Upper lobe of left lung (tissue), 6 donors: ENCODE results near the gene PRR5L. TPM values are rescaled to one million over a fixed set of nuclear protein-coding genes. Genes with fewer than 3 reads are reported as not detected.
"Not testable (repeated sequence)": the region's sequence is repeated elsewhere in the genome, so short reads cannot be mapped to it uniquely, and the experiment has no call there.

Source experiments
- ATAC-seq, 2 donors: fragments of 200-7000 bp; cut with Tn5 transposase; one replicate each; pipeline ENCODE4 v1.9.1; 2022; ENCODE audit warnings: mild to moderate bottlenecking in 2 of 2, moderate library complexity in 2 of 2; ENCODE audit not compliant: low FRiP score in 2 of 2
- DNase-seq, 2 donors: peaks; one replicate each; pipeline ENCODE4 v3.0.0-alpha.2; 2019 to 2020
- H3K27ac ChIP-seq, 4 donors: fragments of 200-600 bp; sonication (generic); one replicate each; pipeline ENCODE4 v1.5.1; 2016 to 2019
- H3K27me3 ChIP-seq, 4 donors: fragments of 200-600 bp; sonication (generic); one replicate each; pipeline ENCODE4 v1.5.1; 2017 to 2019
- H3K36me3 ChIP-seq, 4 donors: fragments of 200-600 bp; sonication (generic); one replicate each; pipeline ENCODE4 v1.5.1; 2016 to 2019
- H3K4me1 ChIP-seq, 4 donors: fragments of 200-600 bp; sonication (generic); one replicate each; pipeline ENCODE4 v1.5.1; 2018 to 2019
- H3K4me3 ChIP-seq, 4 donors: fragments of 200-600 bp; sonication (generic); one replicate each; pipeline ENCODE4 v1.5.1; 2017 to 2019; ENCODE audit warnings: mild to moderate bottlenecking in 2 of 4, moderate library complexity in 1 of 4
- H3K9me3 ChIP-seq, 4 donors: fragments of 200-600 bp; sonication (generic); one replicate each; pipeline ENCODE4 v1.5.1; 2018 to 2019
- EP300 ChIP-seq, 4 donors: sonication (generic); formaldehyde crosslinking; IDR thresholded peaks; one replicate each; pipeline ENCODE4 v1.5.1; 2017; ENCODE audit warnings: antibody characterized with exemption in 4 of 4, control low read depth in 2 of 4
- POLR2A ChIP-seq, 4 donors: fragments of 450-650 bp; IDR thresholded peaks; one replicate each; pipeline ENCODE4 v1.5.1; 2016 to 2017; ENCODE audit warnings: antibody characterized with exemption in 4 of 4, mild to moderate bottlenecking in 2 of 4
- POLR2AphosphoS5 ChIP-seq, 2 donors: sonication (generic); formaldehyde crosslinking; IDR thresholded peaks; one replicate each; pipeline ENCODE4 v1.5.1; 2017; ENCODE audit warnings: antibody characterized with exemption in 2 of 2
- WGBS, 2 donors: methylation state at CpG; one replicate each; pipeline ENCODE4 v1.1.5; 2017 to 2018; 5-methylcytosine and 5-hydroxymethylcytosine counted together
- total RNA-seq, 6 donors: library from RNA; depleted of rRNA in 4 of 6; stranded (reverse); fragments of >200 nt in 4 of 6; gene quantifications; one replicate each; pipeline versions ENCODE4 v1.1.0 to v1.2.1, GENCODE V29; 2016 to 2021
- TF ChIP-seq, protein P1 (sequence below), 6 experiments: fragments of 450-650 bp in 4 of 6; fragments of 200-600 bp in 2 of 6; sonication (generic) in 2 of 6; IDR thresholded peaks; one replicate each; pipeline ENCODE4 v1.5.1; 2016 to 2019; ENCODE audit warnings: antibody characterized with exemption in 6 of 6
- donor health status: DM: no; HTN: no; CAD: no; lungs with moderate emphysema.
- donor health status: DM: no; HTN: yes; CAD: no; lungs with severe emphysema.

The PRR5L gene
- total RNA-seq, 6 donors from 2014 or later: 18.9 to 40.5 (median 27.6) TPM

DNA sequence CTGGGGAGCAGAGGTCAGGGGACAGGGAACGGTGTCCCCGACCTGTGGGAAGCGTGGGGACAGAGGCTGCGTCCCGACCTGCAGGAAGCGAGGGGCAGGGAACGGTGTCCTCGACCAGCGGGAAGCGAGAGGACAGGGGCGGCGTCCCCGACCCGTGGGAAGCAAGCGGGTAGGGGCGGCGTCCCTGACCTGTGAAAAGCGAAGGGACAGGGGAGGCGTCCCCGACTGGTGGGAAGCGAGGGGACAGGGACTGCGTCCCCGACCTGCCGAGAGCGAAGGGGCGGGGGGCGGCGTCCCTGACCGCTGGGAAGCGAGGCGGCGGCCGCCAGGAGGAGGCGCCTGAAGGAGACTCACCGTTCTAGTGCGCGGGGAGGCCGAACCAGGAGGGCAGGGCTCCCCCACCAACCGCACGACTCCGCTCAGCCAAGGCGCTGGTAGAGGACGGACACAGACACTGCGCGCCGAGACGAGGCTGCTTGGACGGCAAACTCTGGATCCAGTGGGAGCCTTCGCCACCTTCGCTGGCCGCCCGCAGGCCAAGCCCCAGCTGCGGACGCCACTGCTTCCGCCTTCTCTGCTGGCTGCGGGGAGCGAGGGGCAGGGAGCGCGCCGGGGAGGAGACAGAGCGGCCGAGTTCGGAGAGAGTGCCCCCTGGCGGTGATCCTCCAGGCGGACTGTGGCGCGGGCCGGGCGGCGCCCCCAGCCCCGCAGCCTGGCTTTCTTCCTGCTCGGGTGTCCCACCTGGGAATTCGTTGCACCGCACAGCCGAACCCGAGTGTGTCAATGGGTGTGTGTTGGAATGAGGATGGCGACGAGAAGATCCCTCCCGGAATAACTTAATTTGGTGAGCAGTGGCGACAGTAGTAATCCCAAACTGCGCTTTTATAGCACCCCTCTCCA lies 213.9 kb downstream of the PRR5L start, which contains the start of gene TRAF6:
TSS of gene TRAF6 (minus strand) at position 579 of the 900 bp plus-strand sequence. CDS start 8,757 bp downstream, outside the sequence.
- Histone ChIP-seq H3K27me3 (no peaks in the 10 kb centered on the region), H3K27ac (peak within 1 kb of the TSS; percentile 91 to 97 (median 94)), H3K9me3 (peaks cover 0 to 4% (median 1%) of the 10 kb centered on the region in 4 donors), H3K4me1 (peaks cover 8 to 32% (median 11%) of the 10 kb centered on the region in 4 donors), H3K36me3 (no peaks in the 10 kb centered on the region), H3K4me3 (peak within 1 kb of the TSS; percentile 84 to 95 (median 92))
- DNase-seq (peak; percentile 92 to 96), ATAC-seq (peak; percentile 98)
- TF ChIP-seq, protein P1, sequence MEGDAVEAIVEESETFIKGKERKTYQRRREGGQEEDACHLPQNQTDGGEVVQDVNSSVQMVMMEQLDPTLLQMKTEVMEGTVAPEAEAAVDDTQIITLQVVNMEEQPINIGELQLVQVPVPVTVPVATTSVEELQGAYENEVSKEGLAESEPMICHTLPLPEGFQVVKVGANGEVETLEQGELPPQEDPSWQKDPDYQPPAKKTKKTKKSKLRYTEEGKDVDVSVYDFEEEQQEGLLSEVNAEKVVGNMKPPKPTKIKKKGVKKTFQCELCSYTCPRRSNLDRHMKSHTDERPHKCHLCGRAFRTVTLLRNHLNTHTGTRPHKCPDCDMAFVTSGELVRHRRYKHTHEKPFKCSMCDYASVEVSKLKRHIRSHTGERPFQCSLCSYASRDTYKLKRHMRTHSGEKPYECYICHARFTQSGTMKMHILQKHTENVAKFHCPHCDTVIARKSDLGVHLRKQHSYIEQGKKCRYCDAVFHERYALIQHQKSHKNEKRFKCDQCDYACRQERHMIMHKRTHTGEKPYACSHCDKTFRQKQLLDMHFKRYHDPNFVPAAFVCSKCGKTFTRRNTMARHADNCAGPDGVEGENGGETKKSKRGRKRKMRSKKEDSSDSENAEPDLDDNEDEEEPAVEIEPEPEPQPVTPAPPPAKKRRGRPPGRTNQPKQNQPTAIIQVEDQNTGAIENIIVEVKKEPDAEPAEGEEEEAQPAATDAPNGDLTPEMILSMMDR (IDR thresholded peaks at IDR 0.05): peak; percentile 87 to 97 (median 96)
- TF ChIP-seq EP300 (IDR thresholded peaks at IDR 0.05) (no peak), POLR2A (IDR thresholded peaks at IDR 0.05) (peak in 3 of 4 donors; percentile 70 to 93 (median 87)), POLR2AphosphoS5 (IDR thresholded peaks at IDR 0.05) (peak; percentile 96 to 97)
- WGBS, 2 donors: 1 to 2% methylated on average over 20 to 43 of the region's 81 CpGs

GRCh38 chr11:36510594-36510942 lies 214.5 kb downstream of the PRR5L start:
- H3K36me3 ChIP-seq: no peaks in the 10 kb centered on the region
- H3K27me3 ChIP-seq: no peaks in the 10 kb centered on the region
- H3K4me1 ChIP-seq: peaks cover 8 to 28% (median 11%) of the 10 kb centered on the region in 4 donors
- H3K27ac ChIP-seq: peak overlapping the region; percentile 91 to 97 (median 94)
- WGBS, 2 donors: 9% methylated on average over 8 of the region's 8 CpGs
- TF ChIP-seq POLR2AphosphoS5 (IDR thresholded peaks at IDR 0.05) (no peak), POLR2A (IDR thresholded peaks at IDR 0.05) (no peak)
- TF ChIP-seq, protein P1 (IDR thresholded peaks at IDR 0.05): no peak
- no peak for DNase-seq
- peak overlapping the region; percentile 84 to 95 (median 92) for H3K4me3 ChIP-seq
- H3K9me3 ChIP-seq: peaks cover 0 to 4% (median 1%) of the 10 kb centered on the region in 4 donors
- ATAC-seq: no peak

DNA sequence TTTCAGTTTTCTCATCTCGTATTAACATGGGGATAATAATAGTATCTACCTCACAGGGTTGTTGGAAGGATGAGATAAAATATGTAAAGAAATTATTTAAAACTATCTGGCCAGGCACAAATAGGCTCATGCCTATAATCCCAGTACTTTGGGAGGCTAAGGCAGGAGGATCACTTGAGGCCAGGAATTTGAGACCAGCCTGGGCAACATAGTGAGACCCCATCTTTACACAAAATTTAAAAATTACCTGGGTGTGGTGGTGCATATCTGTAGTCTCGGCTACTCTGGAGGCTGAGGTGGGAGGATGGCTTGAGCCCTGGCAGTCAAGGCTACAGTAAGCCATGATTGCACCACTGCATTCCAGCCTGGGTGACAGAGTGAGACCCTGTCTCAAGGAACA lies 215.0 kb downstream of the PRR5L start:
- not testable (repeated sequence) for H3K27me3 ChIP-seq, ATAC-seq, H3K36me3 ChIP-seq, H3K9me3 ChIP-seq, DNase-seq
- Histone ChIP-seq H3K27ac (peak overlapping the region in 2 of 4 donors; percentile 91 to 97), H3K4me1 (peaks cover 4 to 23% (median 10%) of the 10 kb centered on the region in 4 donors), H3K4me3 (peak overlapping the region in 2 of 4 donors; percentile 84 to 92)
- WGBS, 2 donors: 85 to 88% methylated on average over 2 of the region's 2 CpGs

GRCh38 chr11:36512016-36512415 lies 215.9 kb downstream of the PRR5L start:
- ATAC-seq (no peak), DNase-seq (no peak)
- peaks cover 0 to 4% (median 1%) of the 10 kb centered on the region in 4 donors for H3K9me3 ChIP-seq
- WGBS, 2 donors: 70 to 74% methylated on average over 5 of the region's 5 CpGs
- no peaks in the 10 kb centered on the region for H3K27me3 ChIP-seq
- H3K36me3 ChIP-seq: no peaks in the 10 kb centered on the region
- no peak overlapping the region for H3K4me3 ChIP-seq
- no peak overlapping the region for H3K27ac ChIP-seq
- H3K4me1 ChIP-seq: peaks cover 4 to 21% (median 9%) of the 10 kb centered on the region in 4 donors
- no peak for TF ChIP-seq EP300 (IDR thresholded peaks at IDR 0.05)
- TF ChIP-seq, protein P1 (IDR thresholded peaks at IDR 0.05): no peak
- no peak for TF ChIP-seq POLR2A (IDR thresholded peaks at IDR 0.05)
- no peak for TF ChIP-seq POLR2AphosphoS5 (IDR thresholded peaks at IDR 0.05)

DNA sequence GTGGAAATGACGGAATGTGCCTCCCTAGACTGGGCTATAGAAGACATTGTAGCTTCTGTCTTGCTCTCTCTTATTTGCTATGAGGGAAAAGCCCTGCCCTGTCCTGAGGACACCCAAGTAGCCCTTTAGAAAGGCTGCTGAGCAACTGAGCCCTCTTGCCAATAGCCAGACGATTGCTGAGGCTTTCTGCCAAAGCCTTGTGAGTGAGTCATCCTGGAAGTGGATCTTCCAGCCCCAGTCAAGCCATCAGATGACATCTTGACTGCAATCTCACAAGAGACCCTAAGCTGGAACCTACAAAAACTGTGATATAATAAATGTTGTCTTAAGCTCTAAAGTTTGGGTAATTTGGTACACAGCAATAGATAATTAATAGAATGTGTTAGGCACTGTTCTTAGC lies 217.9 kb downstream of the PRR5L start:
- DNase-seq: no peak
- no peak overlapping the region for H3K4me3 ChIP-seq
- no peak for ATAC-seq
- WGBS, 2 donors: 63 to 79% methylated on average over 2 of the region's 2 CpGs
- no peak overlapping the region for H3K27ac ChIP-seq
- H3K36me3 ChIP-seq: no peaks in the 10 kb centered on the region
- peaks cover 0 to 4% (median 1%) of the 10 kb centered on the region in 4 donors for H3K9me3 ChIP-seq
- H3K4me1 ChIP-seq: peaks cover 0 to 9% (median 3%) of the 10 kb centered on the region in 4 donors
- TF ChIP-seq POLR2AphosphoS5 (IDR thresholded peaks at IDR 0.05) (no peak), EP300 (IDR thresholded peaks at IDR 0.05) (no peak), POLR2A (IDR thresholded peaks at IDR 0.05) (no peak)
- TF ChIP-seq, protein P1 (IDR thresholded peaks at IDR 0.05): no peak
- no peaks in the 10 kb centered on the region for H3K27me3 ChIP-seq
